Activated naive CD8-positive, alpha-beta T cell (primary cell): Measurements from ENCODE around the gene LAPTM4A.
"Not testable (repeated sequence)": the region's sequence is repeated elsewhere in the genome, so short reads cannot be mapped to it uniquely, and the experiment has no call there.

Source experiments
- H3K27ac Mint-ChIP-seq: one replicate; pipeline ENCODE4 v1.8.0; 2021; ENCODE audit warnings: mixed read lengths
- H3K27me3 Mint-ChIP-seq: one replicate; pipeline ENCODE4 v1.8.0; 2021; ENCODE audit warnings: mixed read lengths
- H3K36me3 Mint-ChIP-seq: one replicate; pipeline ENCODE4 v1.8.0; 2021; ENCODE audit warnings: mixed read lengths
- H3K4me1 Mint-ChIP-seq: one replicate; pipeline ENCODE4 v1.8.0; 2021; ENCODE audit warnings: low read depth, mixed read lengths
- H3K4me3 Mint-ChIP-seq: one replicate; pipeline ENCODE4 v1.8.0; 2021; ENCODE audit warnings: mild to moderate bottlenecking, mixed read lengths
- H3K9me3 Mint-ChIP-seq: one replicate; pipeline ENCODE4 v1.8.0; 2021; ENCODE audit warnings: low read depth, mixed read lengths

The LAPTM4A gene

GRCh38 chr2:20082812-20083211 lies 31.4 kb upstream of the LAPTM4A start:
- not testable (repeated sequence) for H3K36me3 Mint-ChIP-seq, H3K27me3 Mint-ChIP-seq, H3K9me3 Mint-ChIP-seq

GRCh38 chr2:20081841-20082240 lies 30.4 kb upstream of the LAPTM4A start:
- Mint-ChIP-seq H3K36me3 (no peaks in the 10 kb centered on the region), H3K4me3 (no peak overlapping the region), H3K4me1 (no peaks in the 10 kb centered on the region), H3K27ac (no peak overlapping the region), H3K9me3 (peaks cover 3% of the 10 kb centered on the region), H3K27me3 (no peaks in the 10 kb centered on the region)

More at GRCh38 chr2:20082812-20083211, 31.4 kb upstream of the LAPTM4A start:
- H3K4me1 Mint-ChIP-seq, H3K4me3 Mint-ChIP-seq, H3K27ac Mint-ChIP-seq: not testable (repeated sequence)

DNA sequence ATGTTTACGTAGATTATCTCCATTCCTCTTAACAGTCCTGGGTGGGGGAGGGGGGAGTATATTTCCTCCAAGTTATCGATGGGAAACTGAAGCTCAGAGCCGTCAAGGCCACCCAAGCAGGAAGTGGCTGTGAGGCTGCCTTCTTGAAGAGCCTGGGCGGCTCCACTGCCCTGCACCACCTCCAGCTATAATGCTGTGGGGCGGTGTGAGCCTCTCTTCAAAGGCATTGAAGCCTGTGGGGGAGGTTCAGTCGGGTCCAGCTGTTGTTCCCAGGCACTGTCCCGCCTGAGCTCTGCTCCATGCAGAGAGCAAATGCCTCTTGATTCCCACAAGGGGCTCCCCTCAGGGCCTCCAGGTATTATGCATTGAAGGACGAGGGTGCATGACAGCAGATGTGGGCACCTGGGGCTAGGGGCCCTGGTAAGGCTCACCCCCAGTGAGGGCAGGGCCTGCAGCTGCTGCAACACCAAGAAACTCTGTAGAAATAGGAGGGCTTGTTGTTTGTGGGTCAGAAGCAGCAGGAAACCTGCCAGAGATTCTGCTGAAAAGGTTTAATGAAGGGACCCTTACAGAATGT lies 29.5 kb upstream of the LAPTM4A start:
- H3K27me3 Mint-ChIP-seq, result no peaks in the 10 kb centered on the region
- peaks cover 3% of the 10 kb centered on the region for H3K9me3 Mint-ChIP-seq
- H3K36me3 Mint-ChIP-seq, result no peaks in the 10 kb centered on the region
- H3K4me3 Mint-ChIP-seq, result no peak overlapping the region
- no peaks in the 10 kb centered on the region for H3K4me1 Mint-ChIP-seq
- H3K27ac Mint-ChIP-seq, result no peak overlapping the region

- peaks cover 3% of the 10 kb centered on the region for H3K9me3 Mint-ChIP-seq
- no peaks in the 10 kb centered on the region for H3K4me1 Mint-ChIP-seq
- no peak overlapping the region for H3K4me3 Mint-ChIP-seq
- H3K27ac Mint-ChIP-seq, result no peak overlapping the region
- no peaks in the 10 kb centered on the region for H3K27me3 Mint-ChIP-seq
- H3K36me3 Mint-ChIP-seq, result no peaks in the 10 kb centered on the region
Measured at GRCh38 chr2:20080428-20080827, 29.0 kb upstream of the LAPTM4A start.

GRCh38 chr2:20079546-20080115 lies 28.2 kb upstream of the LAPTM4A start:
- Mint-ChIP-seq H3K27ac (no peak overlapping the region), H3K9me3 (peaks cover 3% of the 10 kb centered on the region), H3K36me3 (no peaks in the 10 kb centered on the region), H3K27me3 (no peaks in the 10 kb centered on the region), H3K4me1 (no peaks in the 10 kb centered on the region), H3K4me3 (no peak overlapping the region)

- Mint-ChIP-seq H3K4me1 (no peaks in the 10 kb centered on the region), H3K9me3 (peaks cover 3% of the 10 kb centered on the region), H3K36me3 (no peaks in the 10 kb centered on the region), H3K27me3 (no peaks in the 10 kb centered on the region), H3K4me3 (no peak overlapping the region), H3K27ac (no peak overlapping the region)
Measured at GRCh38 chr2:20077411-20077940, 26.0 kb upstream of the LAPTM4A start.

- Mint-ChIP-seq H3K36me3 (no peaks in the 10 kb centered on the region), H3K4me3 (no peak overlapping the region), H3K27ac (no peak overlapping the region), H3K4me1 (no peaks in the 10 kb centered on the region), H3K9me3 (peaks cover 3% of the 10 kb centered on the region), H3K27me3 (no peaks in the 10 kb centered on the region)
Measured at GRCh38 chr2:20076757-20077156, 25.3 kb upstream of the LAPTM4A start.

DNA sequence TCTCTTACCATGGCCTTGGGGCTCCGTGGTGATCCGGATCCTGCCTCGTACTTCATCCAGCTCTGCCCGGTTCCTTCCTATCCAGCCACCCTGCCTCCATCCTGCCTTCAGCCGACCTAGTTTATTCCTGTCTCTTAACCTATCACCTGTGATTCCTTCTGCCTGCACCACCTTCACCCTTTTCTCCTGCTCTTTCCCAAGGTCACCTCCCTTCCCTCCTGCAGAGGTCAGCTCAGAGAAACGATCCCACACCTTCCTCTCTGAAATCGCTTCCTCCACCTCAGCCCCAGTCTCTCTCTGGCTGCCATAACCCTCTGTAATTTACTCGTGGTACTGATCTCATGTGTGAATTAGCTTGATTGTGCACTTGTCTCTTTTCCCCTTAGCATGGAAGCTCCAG lies 23.5 kb upstream of the LAPTM4A start:
- Mint-ChIP-seq H3K27me3 (no peaks in the 10 kb centered on the region), H3K9me3 (peaks cover 3% of the 10 kb centered on the region), H3K4me3 (no peak overlapping the region), H3K4me1 (no peaks in the 10 kb centered on the region), H3K27ac (no peak overlapping the region), H3K36me3 (no peaks in the 10 kb centered on the region)

DNA sequence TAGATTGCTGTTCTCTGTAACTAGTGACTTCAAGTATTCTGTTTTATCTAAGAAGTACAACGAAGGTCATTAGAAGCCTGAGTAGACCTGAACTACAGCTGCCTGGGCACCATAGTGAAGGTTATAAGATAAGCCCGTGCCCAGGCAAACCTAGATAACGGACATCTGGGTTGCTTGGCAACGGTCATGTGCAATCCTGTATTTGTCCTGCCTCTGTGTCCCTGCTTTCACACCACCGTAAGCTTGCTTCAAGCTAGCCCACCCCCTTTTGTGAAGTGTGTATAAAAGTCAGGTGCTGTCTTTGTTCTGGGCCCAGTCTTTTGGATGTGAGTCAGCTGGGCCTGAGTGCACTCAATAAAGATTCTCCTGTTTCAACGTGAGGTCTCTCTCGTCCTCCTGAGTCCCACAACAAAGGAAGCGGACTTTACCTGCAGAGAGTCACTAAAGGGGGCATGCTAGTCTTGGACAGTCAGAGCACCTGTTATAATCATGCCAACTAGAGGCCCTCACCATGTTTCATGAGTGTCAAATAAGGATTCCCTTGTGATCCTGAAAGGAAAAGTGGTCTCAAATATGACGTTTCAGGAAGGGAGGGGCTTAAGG lies 22.7 kb upstream of the LAPTM4A start:
- H3K4me1 Mint-ChIP-seq, H3K4me3 Mint-ChIP-seq, H3K9me3 Mint-ChIP-seq, H3K27ac Mint-ChIP-seq, H3K36me3 Mint-ChIP-seq, H3K27me3 Mint-ChIP-seq: not testable (repeated sequence)

GRCh38 chr2:20073460-20073859 lies 22.0 kb upstream of the LAPTM4A start:
- Mint-ChIP-seq H3K27ac (no peak overlapping the region), H3K36me3 (no peaks in the 10 kb centered on the region), H3K27me3 (no peaks in the 10 kb centered on the region), H3K4me1 (no peaks in the 10 kb centered on the region), H3K9me3 (peaks cover 3% of the 10 kb centered on the region), H3K4me3 (no peak overlapping the region)

DNA sequence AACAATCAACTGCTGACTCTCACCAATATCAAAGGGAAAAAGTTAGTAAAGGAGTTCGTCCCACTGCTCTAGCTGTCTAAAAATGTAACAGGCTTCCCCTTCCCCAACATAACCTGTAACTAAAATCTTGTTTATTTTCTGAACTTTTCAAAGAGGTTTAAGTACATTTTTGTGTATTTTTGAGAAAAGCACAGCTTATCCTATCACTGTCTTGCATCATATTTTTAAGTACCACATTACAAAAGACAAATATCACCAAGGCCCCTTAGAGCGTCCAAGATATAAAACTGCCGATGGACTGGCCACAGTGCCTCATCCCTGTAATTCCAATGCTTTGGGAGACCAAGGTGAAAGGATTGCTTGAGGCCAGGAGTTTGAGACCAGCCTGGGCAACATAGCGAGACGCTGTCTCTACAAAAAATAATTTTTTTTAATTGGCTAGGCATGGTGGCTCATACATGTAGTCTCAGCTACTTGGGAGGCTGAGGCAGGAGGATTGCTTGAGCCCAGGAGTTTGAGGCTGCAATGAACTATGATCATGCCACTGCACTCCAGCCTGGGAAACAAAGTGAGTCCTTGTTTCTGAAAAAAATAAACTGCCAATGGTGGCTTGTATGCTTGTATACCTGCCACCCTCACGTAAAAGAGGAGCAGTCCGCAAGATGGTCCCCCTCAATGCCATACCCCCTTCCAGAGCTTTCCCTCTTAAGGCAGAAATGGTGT lies 21.2 kb upstream of the LAPTM4A start:
- H3K4me1 Mint-ChIP-seq, result no peaks in the 10 kb centered on the region
- no peaks in the 10 kb centered on the region for H3K36me3 Mint-ChIP-seq
- H3K9me3 Mint-ChIP-seq, result peaks cover 3% of the 10 kb centered on the region

DNA sequence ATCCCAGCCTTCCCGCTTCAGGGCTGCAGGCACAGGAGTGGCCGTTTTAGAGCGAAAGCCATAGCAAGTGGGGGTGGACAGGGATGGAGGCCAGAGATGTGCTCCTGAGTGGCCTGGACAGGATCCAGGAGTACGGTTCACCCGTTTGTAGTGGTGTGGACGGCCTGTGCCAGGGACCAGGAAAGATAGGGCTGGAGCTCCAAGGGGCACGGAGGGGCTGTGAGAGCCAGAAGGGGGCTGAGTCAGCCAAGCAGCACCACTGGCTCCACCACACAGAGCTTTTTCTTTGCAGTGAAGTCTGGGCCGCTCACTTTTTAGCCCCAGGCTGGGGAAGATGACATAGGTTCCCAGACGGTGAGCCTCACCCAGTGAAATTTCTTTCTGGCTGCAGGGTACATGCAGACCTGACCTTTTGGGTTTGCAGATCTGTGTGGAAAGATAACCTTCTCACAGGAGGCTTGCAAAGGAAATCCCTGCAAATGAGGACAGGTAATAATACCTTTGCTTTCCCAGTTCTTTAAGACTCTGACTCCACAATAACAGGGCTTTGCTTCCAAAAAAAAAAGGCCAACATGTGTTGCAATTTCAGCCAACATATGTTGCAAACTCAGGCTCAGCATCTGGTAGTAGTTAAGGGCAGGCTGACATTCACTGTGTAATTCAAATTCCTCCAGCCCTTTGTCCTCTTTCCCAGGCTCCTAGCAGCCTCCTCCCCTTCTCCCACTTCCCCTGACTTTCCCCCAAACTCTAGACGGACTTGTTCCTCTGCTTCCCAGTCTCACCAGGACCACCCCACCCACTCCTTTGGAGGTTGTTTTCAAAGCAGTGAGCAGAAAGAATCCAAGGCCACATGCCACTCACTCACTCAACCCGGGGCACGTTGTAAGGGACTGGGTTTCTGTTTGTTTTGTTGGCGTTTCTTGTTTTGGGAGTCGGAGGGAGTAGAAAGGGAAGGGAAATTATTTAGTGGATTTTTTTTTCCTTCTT lies 20.3 kb upstream of the LAPTM4A start:
- Mint-ChIP-seq H3K36me3 (no peaks in the 10 kb centered on the region), H3K9me3 (no peaks in the 10 kb centered on the region), H3K27me3 (no peaks in the 10 kb centered on the region), H3K4me3 (no peak overlapping the region), H3K27ac (no peak overlapping the region), H3K4me1 (no peaks in the 10 kb centered on the region)

More for the DNA sequence above, 21.2 kb upstream of the LAPTM4A start:
- H3K27me3 Mint-ChIP-seq, result no peaks in the 10 kb centered on the region
- H3K4me3 Mint-ChIP-seq, result no peak overlapping the region
- no peak overlapping the region for H3K27ac Mint-ChIP-seq

DNA sequence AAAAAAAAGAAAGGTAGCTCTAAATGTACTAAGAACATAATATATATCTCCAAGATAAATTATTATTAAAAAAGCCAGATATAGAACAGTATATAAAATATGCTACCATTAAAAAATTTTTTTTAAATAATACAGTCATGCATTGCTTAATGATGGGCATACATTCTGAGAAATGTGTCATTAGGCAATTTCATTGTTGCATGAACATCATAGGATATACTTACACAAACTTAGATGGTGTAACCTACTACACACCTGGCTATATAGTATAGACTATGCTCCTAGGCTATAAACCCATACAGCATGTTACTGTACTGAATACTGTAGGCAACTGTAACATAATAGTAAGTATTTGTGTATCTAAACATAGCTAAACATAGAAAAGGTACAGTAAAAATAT lies 18.3 kb upstream of the LAPTM4A start:
- H3K4me3 Mint-ChIP-seq, result no peak overlapping the region
- H3K27me3 Mint-ChIP-seq, result no peaks in the 10 kb centered on the region
- no peaks in the 10 kb centered on the region for H3K36me3 Mint-ChIP-seq
- H3K4me1 Mint-ChIP-seq, result no peaks in the 10 kb centered on the region
- no peaks in the 10 kb centered on the region for H3K9me3 Mint-ChIP-seq
- no peak overlapping the region for H3K27ac Mint-ChIP-seq

DNA sequence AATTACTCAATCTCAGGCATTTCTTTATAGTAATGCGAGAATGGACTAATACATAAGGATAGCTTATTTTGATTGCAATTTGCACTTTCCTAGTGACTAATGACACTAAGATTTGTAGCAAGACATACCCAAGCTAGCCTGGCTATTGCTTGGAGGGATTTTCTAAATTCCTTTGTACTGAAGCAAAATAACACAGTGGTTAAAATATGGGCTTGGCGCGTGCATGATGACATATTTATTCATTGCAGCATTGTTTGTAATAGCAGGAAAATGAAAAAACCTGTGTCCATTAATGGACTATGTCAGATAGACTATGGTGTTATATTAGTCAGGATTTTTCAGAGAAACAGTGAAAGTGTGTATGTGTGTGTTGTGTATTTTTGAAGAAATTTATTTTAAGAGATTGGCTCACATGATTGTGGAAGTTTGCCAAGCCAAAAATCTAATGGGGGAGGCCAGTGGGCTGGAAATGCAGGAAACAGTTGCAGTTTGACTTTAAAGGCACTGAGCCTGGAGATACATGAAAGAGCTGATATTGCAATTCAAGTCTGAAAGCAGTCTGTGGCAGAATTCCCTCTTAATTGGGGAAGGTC lies 16.7 kb upstream of the LAPTM4A start:
- Mint-ChIP-seq H3K27me3 (no peaks in the 10 kb centered on the region), H3K9me3 (no peaks in the 10 kb centered on the region), H3K4me3 (no peak overlapping the region), H3K36me3 (no peaks in the 10 kb centered on the region), H3K4me1 (no peaks in the 10 kb centered on the region), H3K27ac (no peak overlapping the region)
